HG02938 (cell line): Measurements from ENCODE around the gene ANK2.
"Not testable (repeated sequence)": the region's sequence is repeated elsewhere in the genome, so short reads cannot be mapped to it uniquely, and the experiment has no call there.

ENCODE experiments used
- ATAC-seq: cut with Tn5 transposase; IDR thresholded peaks from one replicate; pipeline ENCODE4 v1.9.1; 2021; ENCODE audit warnings: mild to moderate bottlenecking, moderate library complexity; ENCODE audit not compliant: unreplicated experiment

The ANK2 gene

DNA sequence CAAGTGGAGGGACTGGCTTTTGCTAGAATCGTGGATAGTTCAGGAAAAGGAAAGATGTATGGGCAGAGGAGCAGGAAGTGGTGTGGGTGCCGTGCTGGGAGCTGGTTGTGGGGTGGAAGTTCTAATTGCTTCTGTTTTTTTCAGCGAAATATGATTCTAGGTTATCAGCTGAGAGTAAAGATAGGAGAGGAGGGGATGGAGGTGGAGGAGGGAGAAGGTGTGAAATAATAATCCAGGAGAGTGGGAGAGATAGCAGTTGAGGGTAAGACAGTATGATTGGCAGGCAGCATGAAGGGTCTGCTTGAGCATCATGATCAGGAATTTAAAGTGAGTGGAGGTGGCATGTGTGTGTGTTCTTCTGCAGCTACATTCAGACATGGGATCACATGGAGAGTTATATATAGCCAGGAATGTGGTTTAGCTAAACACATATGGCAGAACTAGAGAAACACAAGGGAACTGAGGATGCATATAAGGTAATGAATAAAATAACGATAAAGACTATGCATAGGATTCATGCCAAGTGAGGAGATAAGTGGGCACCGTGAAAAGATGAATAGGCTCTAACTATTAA is 133.7 kb downstream of the ANK2 start:
- ATAC-seq, result no peak

- not testable (repeated sequence) for ATAC-seq
Measured at GRCh38 chr4:113186220-113186619, 136.8 kb downstream of the ANK2 start.

GRCh38 chr4:113186913-113187312 is 137.5 kb downstream of the ANK2 start:
- no peak for ATAC-seq

DNA sequence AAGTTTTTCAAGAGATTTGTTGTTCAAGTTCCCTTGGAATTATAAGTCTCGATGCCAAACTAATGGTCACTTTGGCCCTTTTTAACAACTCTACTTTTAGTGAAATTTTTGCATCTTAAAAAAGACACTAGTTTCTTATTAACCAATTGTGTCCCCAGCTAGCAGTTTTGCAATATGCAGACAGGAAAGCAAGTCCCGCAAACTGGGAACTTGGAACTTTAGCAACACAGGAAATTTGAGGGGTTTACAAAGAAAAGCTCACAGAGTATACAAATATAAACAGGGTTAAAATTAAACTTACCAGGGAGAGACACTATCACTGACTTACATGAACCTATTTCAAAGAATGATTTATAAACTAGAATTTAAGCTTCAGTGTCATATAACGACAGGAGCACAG is 137.9 kb downstream of the ANK2 start:
- ATAC-seq, result no peak

GRCh38 chr4:113189546-113189945 is 140.1 kb downstream of the ANK2 start:
- ATAC-seq, result no peak

- no peak for ATAC-seq
Measured at GRCh38 chr4:113209153-113209552, 159.7 kb downstream of the ANK2 start.

- ATAC-seq, result no peak
Measured at GRCh38 chr4:113209652-113210320, 160.3 kb downstream of the ANK2 start.

DNA sequence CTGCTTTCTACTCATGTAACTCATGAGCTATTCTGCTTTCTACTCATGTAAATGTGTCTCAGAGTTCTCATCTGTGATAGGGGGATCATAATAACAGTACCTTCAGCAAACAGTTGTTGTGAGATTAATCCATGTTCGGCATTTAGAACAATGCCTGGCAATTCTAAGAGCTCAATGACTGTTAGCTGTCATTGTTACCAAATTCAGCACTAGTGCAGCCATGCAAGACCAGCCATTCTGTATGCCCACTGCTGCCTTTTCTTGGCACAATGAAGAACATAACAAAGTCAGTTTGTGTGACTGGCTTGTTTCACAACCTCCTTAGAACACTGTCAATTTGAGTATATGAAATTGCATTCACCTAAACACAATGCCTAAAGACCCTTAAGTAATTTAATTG is 163.2 kb downstream of the ANK2 start:
- ATAC-seq, result no peak

DNA sequence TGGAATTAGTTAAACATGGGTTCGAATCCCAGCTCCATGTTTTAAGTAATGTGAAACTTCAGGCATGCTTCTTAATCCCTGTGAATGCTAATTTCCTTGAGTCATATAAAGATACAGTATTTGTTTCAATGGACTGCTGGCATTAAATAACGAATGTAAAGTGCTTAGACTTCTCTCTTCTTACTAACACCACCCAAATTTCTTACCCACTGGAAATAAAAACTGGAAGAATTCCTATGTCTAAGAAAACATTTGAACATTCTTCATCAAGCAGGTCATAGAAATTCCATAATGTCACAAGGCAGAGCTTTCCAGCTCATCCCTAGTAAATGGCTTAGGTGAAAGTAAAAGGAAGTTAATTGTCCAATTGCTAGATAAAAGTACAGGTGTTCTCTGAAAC is 172.5 kb downstream of the ANK2 start:
- ATAC-seq, result no peak

GRCh38 chr4:113222471-113222870 is 173.0 kb downstream of the ANK2 start:
- ATAC-seq, result no peak

DNA sequence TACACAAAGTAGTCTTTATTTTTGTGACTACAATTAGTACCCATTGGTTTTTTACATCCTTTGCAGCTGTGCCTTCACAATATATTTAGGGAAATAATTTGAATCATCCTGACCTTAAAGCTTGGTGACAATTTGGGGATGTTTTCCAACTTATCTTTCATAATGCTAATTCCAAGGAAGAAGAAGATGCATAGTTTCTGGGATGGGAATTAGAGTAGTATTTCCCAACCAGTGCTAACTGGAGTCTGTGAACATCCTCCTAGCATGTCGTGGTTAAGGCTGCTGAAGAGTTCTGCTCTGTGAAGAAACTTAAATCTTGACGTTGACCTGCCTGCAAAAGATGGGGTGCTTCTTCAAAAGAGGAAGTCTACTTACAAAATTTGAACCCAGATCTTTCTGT is 173.5 kb downstream of the ANK2 start:
- no peak for ATAC-seq

DNA sequence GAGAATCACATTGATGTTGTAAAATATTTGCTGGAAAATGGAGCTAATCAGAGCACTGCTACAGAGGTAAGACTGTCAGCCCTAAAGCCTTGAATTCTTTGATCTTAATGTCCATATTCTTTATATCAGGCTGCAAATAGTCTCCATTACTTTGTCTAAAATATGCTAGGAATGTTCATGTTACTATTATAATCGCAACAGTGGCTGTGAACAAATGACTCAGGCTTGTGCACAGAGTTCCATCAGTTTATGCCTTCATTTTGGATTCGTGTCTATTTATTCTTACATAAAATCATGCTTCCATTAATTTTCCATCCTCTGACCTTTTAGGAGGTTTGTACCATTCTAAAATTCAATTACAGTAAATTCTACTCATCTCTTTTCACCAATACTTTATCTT is 182.7 kb downstream of the ANK2 start:
- ATAC-seq, result no peak

DNA sequence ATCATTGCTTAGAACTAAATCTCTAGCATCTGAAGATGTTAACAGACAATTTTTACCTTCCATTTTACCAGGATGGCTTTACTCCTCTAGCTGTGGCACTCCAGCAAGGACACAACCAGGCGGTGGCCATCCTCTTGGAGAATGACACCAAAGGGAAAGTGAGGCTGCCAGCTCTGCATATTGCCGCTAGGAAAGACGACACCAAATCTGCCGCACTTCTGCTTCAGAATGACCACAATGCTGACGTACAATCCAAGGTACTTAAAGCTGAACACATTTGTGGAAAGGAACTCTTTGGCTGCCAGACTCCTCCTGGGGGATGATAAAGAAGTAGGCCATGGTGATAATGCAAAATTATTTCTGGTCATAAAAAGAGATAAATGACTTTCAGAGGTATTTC is 187.5 kb downstream of the ANK2 start:
- no peak for ATAC-seq

DNA sequence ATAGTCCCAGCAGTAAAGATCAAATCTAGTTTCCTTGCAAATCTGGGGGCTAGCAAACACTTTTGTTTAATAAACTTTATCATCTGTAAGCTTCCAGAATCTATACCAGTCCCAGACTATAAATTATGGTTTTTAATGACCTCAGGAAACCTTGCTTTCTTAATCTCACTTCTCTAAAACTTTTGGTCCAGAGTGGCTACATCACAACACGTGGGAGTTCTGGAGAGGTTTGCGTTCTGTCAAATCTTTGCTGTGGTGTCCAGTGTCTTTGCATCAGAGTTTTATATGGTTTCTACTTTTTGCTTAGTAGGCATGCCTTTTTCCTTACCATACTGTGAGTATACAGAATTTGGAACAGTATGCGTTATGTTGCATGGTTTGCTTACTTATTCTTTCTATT is 193.9 kb downstream of the ANK2 start:
- ATAC-seq, result peak; percentile 72

DNA sequence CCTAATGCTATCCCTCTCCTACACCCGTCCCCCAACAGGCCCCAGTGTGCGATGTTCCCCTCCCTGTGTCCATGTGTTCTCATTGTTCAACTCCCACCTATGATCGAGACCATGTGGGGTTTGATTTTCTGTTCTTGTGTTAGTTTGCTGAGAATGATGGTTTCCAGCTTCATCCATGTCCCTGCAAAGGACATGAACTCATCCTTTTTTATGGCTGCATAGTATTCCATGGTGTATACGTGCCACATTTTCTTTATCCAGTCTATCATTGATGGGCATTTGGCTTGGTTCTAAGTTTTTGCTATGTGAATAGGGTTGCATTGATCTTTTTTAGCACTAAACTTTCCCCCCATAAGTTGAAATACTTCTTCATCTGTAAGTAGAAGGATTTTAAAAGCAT is 195.3 kb downstream of the ANK2 start:
- ATAC-seq, result not testable (repeated sequence)

GRCh38 chr4:113248320-113248719 is 198.9 kb downstream of the ANK2 start:
- ATAC-seq, result no peak

DNA sequence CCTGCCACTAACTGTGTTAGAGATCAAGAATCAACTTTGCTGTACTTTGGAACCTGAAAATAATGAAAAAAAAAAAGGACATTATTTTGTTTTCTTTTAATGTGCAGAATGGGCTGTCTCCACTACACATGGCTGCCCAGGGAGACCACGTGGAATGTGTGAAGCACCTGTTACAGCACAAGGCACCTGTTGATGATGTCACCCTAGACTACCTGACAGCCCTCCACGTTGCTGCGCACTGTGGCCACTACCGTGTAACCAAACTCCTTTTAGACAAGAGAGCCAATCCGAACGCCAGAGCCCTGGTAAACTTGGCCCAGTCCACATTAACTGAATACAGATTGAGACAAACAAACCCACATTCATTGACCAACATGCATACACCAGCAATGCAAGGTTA is 206.2 kb downstream of the ANK2 start:
- no peak for ATAC-seq

DNA sequence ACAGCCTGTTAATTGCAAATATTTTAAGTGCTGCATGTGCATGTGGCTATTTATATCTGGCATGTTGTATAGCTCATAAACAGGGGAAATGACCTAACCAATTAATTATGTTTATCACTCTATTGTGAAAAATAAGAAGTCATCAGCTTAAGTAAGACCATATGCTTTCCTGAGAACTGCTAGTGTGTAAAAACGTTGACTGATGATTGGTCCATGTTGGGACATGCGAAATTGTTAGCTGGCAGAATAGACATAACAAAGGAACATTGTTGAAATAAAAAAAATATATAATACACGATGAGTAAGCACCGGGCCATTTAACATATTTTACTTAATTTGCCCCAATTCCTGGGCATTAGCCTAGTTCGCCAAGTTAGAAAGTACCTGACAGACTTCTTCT is 207.5 kb downstream of the ANK2 start:
- no peak for ATAC-seq

GRCh38 chr4:113260688-113261087 is 211.2 kb downstream of the ANK2 start:
- no peak for ATAC-seq

DNA sequence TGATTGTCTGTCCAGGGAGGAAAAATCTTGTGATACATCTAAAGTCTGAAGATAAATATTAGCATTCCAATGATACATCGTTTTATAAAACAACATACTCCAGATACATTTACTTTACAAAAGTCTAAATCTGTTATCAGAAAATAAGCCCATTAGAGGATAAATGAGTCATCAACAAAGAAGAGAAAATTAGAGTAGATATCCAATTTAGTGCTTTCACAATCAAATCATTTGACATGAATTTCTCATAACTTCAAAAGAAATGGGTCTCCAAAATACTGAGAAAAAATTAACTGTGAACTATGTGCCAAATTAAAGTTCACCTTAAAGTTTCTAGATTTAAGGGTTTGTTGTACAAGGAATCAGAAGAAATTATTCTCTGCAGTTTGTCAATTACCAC is 213.8 kb downstream of the ANK2 start:
- ATAC-seq, result no peak

DNA sequence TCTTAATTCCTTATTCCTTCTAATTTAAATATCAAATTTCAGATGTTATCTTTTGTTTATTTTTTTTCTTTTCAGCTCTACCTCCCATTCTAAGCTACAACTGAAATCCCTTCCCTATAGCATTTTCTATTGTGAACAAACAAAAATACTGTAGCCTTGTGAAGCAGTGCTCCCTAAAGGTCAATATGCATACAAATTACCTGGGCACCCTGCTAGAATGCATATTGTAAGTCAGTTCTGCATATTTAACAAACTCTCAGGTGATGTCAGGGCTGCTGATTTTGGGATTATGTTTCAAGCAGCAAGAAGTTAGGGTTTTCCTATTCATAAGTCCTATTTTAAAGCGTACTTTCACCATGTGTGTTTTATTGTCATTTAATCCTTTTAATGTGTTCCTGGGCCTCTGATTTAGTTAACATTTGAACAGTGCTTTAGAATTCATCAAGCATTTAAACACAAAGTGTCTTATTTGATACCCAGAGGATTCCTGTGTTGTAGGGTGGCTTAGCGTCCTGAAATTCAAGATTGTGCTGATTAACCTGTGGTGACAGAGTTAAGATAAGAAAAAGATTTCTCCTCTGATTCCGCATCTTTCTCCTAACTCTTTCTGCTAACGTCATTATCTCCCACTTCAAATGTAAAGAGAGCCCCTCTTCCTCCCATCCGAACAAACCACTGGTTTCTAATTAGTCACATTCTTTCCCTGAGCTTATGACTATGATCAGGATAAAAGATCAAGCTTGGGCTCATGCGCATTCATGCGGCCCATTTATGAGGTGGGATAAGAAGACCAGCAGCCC is 221.3 kb downstream of the ANK2 start:
- ATAC-seq, result no peak

DNA sequence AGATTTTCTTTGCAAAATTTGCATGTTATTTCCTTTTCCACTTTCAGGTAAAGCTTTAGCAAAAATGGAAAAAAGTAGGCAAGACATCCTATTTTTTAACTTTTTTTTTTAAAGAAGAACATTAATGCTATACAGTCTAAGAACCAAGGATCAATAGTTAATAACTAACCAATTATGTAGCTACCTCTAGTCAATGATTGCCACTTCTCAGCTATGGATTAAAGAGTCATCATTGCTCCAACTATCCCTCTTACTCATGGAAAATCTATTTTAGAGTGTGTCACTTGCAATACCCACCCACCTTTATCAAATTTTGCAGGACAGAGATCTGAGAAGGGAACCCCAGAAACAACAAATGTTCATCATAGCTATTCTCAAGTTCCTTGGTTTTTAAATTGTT is 223.1 kb downstream of the ANK2 start:
- ATAC-seq, result no peak
